Measurements from ENCODE around the gene TBC1D30.
"Not testable (repeated sequence)": the region's sequence is repeated elsewhere in the genome, so short reads cannot be mapped to it uniquely, and the experiment has no call there.

Gene TBC1D30

DNA sequence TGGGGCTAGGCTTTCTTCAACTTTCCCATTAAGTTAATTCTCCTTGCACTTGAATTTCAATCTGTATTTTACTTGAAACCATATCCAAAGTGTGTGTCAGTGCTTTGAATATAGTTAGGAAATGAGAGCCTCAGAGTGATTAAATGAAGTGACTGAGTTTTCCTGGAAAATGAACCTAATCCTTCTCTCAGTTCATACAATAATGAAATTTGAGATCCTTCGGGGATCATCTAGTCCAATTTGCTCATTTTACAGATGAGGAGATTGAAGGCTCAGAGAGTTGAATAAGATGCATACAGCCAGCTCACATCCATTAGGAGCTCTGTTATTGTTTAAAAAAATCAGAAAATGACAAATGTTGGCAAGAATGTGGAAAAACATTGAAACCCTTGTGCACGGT, 18.3 kb upstream of the TBC1D30 start:
- no peak for DNase-seq (ENCODE audit: low read depth)

DNA sequence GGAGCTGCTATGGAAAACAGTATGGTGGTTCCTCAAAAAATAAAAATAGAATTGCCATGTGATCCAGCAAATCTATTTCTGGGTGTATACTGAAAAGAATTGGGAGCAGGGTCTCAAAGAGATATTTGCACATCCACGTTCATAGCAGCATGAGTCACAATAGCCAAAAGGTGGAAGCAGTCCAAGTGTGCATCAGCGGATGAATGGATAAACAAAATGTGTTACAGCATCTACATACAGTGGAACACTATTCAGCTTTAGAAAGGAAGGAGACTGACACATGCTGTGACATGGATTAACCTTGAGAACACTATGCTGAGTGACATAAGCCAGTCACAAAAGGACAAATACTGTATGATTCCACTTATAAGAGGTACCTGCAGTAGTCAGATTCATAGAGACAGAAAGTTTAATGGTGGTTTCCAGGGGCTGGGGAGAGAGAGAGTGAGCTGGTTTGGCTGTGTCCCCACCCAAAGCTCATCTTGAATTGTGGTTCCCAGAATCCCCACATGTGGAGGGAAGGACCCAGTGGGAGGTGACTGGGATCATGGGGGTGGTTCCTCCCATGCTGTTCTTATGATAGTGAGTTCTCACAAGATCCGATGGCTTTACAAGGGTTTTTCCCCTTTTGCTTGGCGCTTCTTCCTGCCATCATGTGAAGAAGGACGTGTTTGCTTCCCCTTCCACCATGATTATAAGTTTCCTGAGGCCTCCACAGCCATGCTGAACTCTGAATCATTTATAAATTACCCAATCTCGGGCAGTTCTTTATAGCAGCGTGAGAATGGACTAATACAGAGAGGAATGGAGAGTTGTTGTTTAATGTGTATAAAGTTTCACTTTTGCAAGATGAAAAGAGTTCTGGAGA, 17.6 kb upstream of the TBC1D30 start:
- DNase-seq (ENCODE audit: low read depth), result peak; percentile 87

DNA sequence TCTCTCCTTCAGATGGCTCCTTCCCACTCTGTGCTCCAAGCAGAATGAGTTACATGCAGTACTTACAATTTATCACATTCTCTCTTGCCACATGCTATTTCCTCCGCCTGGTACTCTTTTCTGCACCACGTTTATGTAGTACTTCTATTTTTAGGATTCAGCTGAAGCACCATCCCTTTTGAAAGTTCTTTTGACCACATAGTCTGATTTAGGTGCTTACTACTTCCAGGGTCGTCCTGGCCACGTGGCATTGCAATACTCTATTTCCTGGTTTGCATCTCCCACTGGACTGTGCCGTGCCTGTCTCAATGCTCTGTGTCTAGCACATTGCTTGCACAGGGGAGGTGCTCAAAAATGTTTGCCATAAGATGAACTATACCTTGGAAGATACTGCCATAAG, 16.3 kb upstream of the TBC1D30 start:
- no peak for DNase-seq (ENCODE audit: low read depth)

DNA sequence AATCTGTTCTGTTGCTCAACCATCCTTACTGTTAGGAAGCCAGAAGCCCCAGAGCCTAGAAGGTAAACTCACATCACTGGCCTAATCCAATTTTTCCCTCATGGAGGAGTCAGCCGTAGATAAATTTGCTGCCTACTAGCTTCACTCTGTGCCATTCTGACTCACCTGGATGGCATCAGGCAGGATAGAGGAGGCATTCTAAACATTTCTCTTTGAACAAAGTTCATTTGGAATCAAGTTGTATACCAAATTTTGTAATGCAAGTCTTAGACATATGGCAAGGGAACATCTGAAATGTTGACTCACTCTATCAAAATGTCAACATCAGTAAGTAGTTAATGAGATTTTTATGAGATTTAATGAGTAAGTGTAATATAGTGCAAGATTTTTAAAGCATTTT, 13.6 kb upstream of the TBC1D30 start:
- no peak for DNase-seq (ENCODE audit: low read depth)

DNA sequence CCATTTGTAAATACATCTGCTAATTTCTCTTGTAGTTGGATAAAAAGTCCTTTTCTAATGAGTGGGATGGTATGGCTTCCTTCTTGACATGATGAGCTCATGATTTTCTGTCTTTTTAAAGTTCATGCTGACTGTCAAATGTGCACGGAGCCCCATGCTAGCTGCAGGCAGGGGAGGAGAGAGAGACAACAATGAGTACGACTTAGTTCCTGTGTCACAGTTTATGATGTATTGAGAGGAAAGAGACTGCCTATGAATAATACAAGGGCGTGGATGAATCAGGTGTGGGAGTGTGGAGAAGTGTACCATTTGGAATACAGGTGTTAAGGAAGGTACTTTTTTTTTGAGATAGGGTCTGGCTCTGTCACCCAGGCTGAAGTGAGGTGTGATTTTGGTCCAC, 10.7 kb upstream of the TBC1D30 start:
- no peak for DNase-seq (ENCODE audit: low read depth)

DNA sequence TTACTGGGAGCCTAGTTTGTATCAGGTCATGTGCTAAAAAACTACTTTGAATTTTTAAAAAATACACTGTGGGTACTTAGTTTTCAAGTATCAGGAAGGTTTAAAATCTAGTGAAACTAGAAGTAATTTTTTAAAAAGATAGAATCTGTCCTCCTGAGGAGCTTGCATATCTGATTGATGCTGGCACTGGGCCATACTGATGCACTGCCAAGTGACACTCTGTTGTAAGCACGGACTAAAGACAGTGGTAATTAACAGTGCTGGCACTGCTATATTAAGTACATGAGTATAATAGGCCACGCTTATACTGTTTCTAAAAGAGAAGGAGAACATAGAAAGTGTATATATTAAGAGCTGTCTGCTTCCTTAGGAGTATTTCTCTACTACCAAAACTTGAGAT, 10.0 kb upstream of the TBC1D30 start:
- DNase-seq (ENCODE audit: low read depth), result no peak

DNA sequence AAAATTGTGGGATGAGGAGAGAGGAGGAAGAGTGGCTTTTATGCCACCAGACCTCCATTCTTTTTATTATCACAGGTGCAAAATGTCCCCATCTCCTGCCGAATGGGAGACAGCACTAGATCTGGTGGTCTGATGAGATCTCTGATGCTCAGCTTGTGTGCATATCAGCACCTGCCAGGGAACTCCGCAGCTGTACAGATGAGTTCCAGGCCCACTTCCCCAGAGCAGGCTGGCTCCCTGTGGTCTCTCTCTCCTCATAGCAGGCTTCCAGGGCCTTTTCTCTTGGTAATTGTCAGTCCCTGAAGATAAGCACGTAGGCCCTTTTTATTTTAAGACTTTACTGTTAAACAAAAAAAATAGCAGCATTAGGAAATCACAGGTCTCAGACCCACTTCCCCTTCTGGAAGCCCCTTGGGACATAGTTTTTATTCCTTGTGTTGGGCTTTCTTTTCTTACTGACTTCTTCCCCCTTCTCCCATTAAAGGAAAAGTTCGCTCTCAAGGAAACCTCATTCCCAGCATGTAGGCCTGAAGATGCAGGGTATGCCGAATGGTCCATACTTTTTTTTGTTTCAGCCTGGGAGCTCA, 4.5 kb upstream of the TBC1D30 start:
- DNase-seq (ENCODE audit: low read depth), result no peak

DNA sequence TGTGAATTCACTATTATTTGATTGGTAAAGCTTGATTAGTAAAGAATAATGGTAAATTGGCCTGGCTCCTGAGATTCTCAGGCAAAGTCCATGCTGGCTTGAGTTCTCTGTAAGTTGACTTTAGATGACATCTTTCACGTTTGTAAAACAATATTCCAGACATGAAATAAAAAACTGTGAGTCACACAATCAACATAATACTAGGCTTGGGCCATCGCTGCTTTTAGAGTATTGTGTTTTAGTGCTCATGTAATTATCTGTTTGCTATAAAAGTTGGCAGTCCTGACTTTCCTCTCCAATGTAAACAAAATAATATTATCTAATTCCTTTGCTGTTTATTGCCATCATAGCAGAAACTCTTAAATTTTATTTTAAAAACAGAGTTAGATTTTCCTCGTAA, 3.9 kb upstream of the TBC1D30 start:
- DNase-seq (ENCODE audit: low read depth), result no peak

DNA sequence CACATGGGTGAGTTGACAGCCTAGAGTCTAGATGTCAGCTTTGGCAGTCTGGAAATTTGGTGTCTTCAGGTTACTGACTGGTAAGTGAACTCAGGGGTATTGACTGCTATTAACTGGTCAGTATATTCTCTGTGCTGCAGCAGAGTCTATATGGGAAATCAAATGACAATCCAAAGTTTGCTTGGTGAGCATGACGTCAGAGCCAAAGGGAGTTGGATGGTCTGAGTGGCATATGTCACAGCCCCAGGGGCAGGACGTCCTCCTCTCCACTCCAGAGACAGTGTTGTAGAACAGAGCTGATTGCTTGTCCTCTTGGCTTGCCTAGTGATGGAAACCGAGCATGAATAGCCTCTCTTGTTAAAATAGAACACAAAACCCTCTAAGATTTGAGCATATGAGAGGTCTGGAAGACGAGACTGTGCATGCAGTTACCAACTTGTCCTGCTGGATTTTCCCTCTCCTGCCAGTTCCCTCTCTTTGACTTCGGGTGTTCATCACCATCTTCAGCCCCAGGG, 3.3 kb upstream of the TBC1D30 start:
- DNase-seq (ENCODE audit: low read depth), result no peak

DNA sequence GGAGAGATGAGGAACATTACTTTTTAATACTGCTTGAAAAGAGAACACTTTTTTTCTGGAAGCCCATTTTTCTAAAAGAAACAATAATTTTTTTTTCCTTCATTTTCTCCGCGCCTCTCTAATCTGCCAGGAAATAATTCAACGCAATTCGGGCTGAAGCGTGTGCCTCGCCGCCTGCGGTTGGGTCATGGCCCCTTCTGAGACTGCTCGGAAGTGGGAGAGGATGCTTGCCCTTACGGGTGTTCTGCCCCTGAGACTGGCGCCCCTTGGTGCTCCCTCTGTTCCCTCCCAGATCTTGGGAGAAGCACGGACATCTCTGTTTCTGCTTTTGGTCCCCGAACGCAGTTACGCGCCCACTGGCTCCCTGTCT, 332 bp upstream of the TBC1D30 start:
- no peak for DNase-seq (ENCODE audit: low read depth)

DNA sequence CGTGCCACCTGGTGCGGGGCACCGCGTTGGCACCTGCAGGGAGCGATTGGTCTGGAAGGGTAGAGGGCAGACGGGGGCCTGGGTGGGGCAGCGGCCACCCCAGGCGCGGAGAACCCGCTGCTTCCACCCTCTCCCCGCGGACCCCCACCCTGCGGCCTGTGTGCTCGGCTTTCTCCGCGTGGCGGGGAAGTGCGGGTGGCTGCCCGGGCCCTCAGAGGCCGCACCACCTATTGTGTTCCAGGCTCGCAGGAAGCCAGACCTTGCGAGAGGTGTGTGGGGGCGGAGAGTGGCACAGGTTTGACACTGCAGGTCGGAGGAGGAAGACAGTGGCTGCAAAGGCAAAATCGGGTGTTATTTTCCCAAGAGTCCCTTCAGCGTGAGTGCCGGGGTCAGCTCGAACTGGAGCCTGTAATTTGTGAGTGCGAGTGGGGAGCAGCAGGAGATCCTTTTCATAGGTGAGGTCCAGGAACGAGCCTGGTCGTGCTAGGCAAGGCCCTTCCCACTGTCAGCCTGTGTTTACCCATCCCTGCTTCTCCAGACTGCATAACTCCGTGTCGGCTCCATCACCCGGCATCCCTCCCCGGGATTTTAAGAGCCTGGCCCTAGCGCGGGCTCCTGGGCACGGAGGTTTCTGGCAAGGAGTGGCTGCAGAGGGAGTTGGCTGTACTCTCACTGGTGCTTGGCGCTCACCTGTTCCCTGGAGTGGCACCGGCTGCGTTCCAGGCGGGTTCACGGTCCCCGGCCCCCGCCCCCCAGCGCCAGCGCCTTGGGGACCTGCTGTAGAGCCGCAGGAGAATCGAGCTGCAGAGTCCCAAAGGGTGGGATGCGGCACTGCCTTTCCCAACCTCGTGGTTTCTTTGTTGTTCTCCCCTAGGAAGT, 935 bp downstream of the TBC1D30 start:
- DNase-seq (ENCODE audit: low read depth), result no peak

DNA sequence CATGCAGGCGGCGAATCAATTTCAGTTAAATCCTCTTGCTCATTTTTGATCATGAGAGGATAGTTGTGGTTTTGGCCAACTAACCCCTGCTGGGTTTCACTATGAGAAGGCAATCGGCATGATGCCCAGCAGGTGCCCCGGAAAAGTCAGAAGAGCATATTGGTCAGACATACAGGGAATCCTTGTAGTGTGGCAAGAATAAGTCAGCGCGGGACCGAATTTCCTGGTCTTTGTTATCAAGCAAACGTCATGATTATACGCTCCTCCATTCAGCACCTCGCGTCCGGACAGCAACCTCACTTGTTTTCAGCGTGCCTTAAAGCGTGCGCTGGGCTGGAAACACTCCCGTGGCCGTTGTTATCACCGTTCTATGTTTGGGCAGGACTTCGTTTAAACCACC, 1.8 kb downstream of the TBC1D30 start:
- peak; percentile 59 for DNase-seq (ENCODE audit: low read depth)

DNA sequence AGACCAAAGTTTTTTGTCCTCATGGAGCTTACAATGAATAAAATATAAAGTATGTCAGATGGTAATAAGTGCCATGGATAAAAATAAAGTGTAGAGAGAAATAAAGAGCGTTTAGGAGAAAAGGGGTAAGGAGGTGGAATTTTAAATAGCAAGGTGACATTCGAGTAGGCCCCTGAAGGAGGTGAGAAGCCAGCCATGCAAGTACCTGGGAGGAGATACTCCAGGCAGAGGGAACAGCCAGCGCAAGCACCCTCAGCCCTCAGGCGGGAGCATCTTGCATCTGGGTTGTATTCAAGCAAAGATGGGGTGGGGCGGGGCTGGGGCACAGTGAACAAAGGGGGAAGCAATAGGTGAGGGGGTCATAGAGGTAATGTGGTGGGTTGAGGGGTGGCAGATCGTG, 4.3 kb downstream of the TBC1D30 start:
- DNase-seq (ENCODE audit: low read depth), result no peak

DNA sequence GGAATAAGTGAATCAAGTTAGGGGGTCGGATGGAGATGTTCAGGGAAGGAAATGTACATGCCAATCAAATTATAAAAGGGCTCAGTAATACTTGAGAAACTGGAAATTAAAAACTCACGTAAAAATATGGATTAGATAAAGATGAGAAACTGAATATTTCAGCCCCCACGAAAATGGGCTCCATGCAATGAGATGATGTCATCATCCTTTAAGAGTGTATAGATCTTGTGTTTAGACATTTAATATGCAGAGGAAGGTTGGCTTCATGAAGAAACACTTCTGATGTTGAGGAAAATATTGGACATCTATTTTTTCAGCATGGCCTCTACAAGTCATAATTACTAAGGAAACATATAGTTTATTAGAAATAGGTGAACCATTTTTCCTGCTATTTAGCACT, 9.5 kb downstream of the TBC1D30 start:
- DNase-seq (ENCODE audit: low read depth), result no peak

DNA sequence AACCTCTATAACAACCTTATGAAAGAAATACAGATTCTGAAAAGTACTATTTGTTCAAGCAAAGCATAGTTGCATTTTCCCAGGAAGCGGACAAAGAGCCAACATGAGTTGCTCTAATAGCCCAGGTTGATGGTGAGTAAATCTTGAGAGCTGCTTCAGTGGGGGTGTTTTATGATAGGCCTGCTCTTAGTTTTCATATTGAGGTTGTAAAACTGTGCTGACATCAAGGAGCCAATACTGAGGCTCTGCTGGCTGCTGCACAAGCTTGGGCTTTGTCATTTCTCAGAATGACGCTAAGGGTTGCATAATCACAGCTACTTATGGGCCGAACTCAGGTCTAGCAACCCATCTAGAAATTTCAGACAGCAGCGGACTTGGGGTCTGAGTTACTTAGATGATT, 11.5 kb downstream of the TBC1D30 start:
- DNase-seq (ENCODE audit: low read depth), result no peak

DNA sequence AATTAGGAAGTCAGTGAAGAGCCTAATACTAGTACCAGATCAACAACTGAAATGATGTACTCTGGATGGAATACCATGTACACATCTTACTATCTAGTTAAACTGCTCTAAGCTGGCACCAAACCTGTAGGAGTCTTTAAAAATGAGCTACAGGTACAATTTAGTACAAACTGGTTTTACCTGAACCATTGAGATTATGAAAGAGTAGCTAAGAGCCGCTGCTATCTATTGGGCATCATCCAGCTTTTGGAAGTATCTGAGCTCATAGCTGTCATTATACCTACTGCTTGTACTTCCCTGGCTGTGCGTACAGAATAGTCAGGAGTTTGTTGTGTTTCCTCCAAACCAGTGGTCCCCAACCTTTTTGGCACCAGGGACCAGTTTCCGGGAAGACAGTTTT, 12.4 kb downstream of the TBC1D30 start:
- no peak for DNase-seq (ENCODE audit: low read depth)

DNA sequence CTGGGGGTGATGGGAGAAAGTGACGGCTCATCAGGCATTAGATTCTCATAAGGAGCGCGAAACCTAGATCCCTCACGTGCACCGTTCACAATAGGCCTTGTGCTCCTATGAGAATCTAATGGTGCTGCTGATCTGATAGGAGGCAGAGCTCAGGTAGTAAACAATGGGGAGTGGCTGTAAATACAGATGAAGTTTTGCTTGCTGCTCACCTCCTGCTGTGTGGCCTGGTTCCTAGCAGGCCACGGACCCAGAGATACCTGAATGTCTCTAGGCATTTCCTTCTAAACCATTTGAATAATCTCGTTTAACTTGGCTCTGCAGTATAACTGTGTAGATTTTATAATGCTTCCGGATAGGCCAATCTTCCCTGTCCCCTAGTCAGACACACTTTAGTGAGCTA, 13.0 kb downstream of the TBC1D30 start:
- no peak for DNase-seq (ENCODE audit: low read depth)

DNA sequence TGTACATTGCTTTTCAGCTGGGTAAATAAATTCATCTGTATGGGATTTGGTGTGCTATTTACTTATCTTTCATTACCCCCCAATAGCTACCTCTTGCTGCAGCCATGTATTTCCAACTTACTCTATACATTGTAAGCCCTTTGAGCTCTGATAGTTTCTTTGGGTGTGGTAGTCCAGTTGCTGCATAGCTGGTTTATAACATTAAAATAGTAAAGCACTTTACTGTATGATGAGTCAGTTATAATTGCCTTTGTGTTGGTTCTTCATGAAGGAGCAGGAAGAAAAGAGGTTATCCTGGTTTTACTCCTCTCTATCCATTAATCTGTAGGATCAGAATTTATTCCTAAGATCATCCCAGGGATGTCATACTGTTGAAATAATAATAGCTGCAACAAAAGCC, 15.7 kb downstream of the TBC1D30 start:
- DNase-seq (ENCODE audit: low read depth), result no peak

DNA sequence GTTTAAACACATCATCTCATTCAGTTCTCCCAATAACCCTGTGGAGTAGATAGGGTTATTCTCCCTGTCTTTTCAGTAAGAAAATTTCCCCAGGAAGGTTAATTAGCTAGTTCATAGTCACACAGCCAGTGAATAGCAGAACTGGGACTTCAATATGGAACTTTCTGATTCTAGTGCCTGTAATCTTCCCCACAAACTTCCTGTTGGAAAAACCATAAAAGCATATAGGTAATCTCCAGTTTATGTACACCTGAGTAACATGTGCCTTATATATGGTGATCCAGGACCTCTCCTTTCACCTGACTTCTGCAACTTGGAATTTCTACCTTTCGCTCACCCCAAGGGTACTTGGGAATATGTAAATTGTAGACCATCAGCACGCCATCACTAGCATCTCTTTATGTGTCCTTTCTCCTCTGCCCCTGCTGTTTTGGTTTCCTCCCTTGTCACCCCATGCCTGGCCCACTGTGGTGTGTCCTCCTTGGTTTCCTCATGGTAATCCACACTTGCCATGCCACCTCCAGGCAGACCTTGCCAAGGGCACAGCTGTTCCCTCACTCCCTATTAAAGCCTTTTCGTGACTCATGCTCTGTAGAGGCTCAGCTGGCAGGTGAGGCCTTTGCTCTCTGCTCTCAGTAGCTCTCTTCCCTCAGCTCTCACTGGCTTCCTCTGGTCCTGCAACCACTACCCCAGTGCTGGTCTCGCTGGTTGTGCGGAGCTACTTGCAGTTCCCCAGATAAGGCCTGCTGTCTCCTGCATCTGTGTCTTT, 16.7 kb downstream of the TBC1D30 start:
- no peak for DNase-seq (ENCODE audit: low read depth)

DNA sequence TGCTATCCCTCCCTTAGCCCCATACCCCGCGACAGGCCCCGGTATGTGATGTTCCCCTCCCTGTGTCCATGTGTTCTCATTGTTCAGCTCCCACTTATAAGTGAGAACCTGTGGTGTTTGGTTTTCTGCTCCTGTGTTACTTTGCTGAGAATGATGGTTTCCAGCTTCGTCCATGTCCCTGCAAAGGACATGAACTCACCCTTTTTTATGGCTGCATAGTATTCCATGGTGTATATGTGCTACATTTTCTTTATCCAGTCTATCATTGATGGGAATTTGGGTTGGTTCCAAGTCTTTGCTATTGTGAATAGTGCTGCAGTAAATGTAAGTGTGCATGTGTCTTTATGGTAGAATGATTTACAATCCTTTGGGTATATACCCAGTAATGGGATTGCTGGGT, 24.0 kb downstream of the TBC1D30 start:
- DNase-seq (ENCODE audit: low read depth), result not testable (repeated sequence)

DNA sequence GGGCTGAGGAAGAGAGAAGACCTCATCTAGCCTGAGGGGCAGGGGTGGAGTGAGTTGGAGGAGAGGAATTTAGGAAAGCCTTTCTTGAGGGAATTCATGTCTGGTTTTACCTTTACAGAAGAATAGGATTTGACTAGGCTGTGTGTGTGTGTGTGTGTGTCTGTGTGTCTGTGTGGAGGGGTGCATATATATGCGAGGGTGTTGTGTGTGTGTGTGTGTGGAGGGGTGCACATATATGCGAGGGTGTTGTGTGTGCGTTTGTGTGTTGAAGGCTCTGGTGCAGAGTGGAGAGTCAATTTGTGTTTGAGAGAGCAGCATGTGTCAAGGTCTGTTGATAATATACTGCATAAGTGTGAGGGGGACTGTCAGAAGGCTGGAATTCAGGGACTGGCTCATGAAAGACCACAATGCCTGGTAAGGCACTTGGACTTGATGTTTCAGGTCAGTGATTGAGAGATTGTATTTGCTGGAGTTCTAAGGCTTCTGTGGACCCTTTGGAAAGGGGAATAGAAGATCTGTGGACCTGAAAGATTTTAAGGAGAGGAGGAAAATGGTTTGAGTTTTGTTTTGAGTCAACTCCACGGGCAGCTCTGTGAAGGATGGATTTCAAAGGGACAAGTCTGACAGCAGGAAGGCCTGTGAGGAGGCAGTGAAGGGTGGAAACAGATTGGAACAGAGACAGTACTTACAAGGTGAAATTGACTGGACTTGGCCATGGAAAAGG, 34.6 kb downstream of the TBC1D30 start:
- DNase-seq (ENCODE audit: low read depth), result no peak
